ENCODE measurements around the gene ARHGEF7.

Gene ARHGEF7

DNA sequence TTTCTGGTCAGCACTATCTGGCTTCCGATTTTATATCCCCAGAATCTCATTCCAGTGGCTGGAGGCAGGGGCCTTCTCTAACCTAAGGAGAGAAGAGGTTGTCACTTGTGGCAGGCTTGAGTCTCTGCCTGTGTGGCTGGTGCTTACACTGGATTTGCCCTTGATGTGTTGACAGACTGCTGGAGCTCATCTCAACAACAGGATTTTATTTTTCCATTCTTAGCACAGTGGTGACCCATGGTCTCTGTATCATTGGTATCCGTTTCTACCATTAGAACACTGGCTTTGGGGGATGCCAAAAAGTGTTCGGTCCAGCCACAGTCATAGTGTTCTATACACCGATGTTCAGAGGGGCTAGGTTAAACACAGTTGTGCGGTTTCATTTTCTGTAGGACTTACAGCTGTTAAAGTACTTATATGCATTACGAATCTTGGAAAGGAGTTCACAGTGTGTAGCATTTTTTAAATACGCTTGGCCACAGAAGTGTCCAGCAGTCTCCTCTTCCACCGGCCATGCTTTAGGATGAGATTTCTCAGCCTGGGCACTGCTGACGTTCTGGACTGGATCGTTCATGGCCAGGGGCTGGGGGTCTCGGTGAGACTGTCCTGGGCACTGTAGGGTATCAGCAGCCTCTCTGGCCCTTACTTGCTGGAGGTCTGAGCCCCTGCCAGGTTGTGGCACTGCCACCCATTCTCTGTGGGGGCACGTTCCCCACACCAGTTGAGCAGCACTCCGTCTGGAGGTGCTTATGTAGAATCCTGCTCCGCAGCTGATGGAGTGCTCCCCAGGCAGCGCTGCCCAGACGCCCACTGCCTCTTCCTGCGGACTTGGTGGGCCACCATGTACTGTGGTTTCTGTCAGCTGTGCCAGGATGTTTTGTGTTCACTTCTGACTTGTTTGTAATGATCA is 163.9 kb downstream of the ARHGEF7 start:
- DNase-seq (ENCODE audit: low spot score) = no peak

GRCh38 chr13:111280226-111280625 is 165.1 kb downstream of the ARHGEF7 start:
- no peak for DNase-seq (ENCODE audit: low spot score)

DNA sequence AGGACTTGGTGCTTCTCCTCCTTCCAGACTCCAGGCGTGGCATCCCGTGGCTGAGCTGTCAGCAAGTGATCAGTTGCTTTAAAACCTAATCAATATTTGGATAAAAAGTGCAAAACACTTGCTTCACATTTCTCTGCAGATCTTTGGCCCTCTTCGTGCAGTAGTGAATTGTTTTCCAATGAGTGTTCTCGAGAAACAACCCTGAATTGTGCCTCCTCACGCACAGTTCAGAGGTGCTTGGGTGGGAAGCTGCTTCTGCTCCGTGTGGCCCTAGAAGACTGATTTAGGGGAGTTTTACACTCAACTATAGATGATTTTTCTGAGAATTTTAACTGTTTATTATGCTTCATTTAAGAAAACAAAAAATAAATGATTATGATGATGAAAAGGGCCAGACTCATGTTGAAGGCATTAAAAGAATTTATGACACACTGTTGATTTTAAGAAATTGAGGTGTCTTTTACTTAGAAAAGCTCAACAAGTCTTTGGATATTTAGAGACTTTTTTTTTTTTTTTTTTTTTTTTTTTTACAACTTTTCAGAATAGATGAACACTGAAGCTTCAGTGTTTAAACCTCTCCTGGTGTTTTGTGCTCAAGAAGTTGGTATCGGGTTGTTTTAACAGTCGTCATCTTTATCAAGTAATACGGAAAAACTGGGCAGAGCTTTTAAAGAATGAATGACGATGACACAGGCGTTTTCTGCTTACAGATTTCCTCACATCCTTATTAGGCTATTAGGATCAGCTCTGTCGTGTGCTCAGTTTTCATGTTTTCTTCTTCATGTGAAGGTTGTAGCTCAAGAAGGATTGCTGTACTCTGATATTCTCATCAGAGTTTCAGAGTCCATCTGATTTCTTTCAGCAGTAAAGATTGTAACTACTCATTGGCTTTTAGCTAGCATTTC is 165.8 kb downstream of the ARHGEF7 start:
- no peak for DNase-seq (ENCODE audit: low spot score)

DNA sequence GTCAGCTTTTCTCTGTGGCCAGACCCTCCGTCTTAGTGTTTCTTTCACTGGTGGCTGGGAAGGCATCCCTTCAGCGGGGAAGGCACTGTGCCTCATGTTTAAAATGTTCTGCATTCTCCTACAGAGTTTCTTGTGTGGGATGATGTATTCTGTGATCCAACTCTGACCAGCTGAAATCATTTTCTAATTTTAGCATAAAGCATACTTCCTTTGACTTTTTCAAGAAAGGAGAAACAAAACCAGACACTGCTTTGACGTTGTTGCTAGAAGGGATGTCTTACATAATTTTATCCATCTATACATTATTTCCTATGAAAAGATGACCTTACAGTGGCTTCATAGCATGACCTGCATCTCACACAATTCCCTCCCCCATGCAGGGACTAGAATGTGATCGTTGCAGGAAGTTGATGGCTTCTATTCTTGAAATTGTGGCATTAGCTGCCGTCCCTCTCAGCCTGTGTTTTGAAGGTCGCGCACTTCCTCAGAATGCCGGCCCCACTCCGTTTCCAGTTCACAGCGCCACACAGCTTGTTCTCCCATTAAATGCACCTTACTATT is 166.7 kb downstream of the ARHGEF7 start:
- no peak for DNase-seq (ENCODE audit: low spot score)

DNA sequence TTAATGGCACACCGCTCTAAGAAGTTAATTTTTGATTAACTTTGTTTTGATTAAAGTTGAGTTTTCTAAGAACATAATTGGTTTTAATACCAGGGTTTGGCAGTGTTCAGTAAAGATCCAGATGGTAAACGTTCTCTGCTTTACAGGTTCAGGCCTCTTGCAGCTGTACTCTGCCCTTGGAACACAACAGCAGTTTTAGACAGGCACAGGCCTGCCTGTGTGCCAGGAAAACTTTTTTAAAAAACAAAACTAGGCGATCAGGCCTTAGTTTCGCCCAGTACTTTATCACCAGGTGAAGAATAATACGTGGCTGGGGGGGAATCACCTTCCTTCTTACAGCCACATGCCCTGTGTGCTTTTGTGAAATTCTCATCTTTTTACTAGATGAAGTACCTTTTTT is 167.3 kb downstream of the ARHGEF7 start:
- DNase-seq (ENCODE audit: low spot score) = no peak

DNA sequence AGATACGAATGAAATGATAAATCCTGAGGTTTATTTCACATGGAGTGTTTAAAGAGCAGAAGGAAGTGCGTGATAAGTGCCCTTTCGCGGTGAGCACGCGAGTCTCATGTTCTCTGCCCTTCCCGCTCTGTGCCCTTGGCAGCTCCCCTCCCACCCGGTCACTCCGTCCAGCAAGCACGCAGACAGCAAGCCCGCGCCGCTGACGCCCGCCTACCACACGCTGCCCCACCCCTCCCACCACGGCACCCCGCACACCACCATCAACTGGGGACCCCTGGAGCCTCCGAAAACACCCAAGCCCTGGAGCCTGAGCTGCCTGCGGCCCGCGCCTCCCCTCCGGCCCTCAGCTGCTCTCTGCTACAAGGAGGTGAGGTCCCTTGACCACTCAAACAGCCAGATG is 167.9 kb downstream of the ARHGEF7 start:
- no peak for DNase-seq (ENCODE audit: low spot score)

DNA sequence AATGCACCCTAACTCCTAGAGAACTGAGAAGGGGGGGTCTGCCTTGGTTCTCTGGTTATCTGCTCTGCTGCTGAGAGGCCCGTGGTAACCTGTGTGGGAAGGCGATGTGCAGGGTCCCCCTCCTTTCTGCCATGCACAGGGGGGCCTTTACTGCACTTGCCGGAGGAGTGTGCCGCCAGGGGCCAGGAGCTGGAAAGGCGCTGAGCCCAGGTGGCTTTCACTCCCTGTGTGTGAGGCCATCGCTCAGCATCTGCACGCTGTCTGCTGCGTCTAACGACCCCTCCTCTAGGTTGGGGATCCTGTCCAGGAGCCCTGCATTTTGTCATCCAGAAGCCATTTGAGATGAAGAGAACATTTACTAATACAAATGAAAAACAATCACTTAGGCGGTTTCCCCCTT is 168.3 kb downstream of the ARHGEF7 start:
- DNase-seq (ENCODE audit: low spot score) = no peak

GRCh38 chr13:111283991-111284390 is 168.9 kb downstream of the ARHGEF7 start:
- no peak for DNase-seq (ENCODE audit: low spot score)

DNA sequence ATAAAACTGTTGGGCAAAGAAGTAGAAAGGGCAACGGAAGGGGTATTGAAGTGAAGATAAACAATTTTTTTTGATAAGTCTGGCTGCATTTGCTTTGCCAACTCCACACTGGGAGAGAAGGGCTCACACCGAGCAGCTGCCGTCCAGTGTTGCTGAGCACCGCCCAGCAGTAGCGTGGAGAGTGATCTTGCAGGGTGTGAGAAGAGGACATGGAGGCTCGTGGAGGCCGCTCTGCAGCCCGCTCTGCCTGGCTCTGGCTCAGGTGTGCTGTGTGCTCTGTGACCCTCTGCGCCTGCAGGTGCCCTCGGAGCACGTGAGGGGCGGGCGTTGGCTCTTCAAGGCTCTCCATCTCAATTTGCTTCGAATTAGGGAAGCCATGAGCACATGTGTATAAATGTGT is 169.5 kb downstream of the ARHGEF7 start:
- no peak for DNase-seq (ENCODE audit: low spot score)

GRCh38 chr13:111286162-111286561 is 171.1 kb downstream of the ARHGEF7 start:
- no peak for DNase-seq (ENCODE audit: low spot score)

- no peak for DNase-seq (ENCODE audit: low spot score)
These were observed 171.6 kb downstream of the ARHGEF7 start for GRCh38 chr13:111286749-111287148.

DNA sequence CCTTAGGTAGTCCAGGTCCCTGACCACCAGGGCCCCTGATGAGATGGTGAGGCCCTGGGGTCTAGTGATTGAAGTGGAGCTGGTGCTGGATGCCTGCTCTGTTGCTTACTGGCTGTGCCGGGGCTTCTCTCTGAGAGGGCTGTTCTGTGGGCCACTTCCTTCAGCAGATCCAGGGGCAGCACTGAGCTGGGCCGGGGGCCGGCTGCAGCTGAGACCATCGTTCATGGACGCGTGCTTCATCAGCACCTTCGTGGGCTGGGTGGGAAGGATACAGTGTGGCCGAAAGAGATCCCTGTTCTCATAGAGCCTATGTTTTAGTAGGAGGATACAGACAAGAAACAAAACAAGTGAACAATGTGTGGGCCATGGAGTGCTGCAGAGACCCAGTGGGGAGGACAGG is 172.1 kb downstream of the ARHGEF7 start:
- DNase-seq (ENCODE audit: low spot score) = no peak

GRCh38 chr13:111288276-111288675 is 173.2 kb downstream of the ARHGEF7 start:
- DNase-seq (ENCODE audit: low spot score) = no peak

DNA sequence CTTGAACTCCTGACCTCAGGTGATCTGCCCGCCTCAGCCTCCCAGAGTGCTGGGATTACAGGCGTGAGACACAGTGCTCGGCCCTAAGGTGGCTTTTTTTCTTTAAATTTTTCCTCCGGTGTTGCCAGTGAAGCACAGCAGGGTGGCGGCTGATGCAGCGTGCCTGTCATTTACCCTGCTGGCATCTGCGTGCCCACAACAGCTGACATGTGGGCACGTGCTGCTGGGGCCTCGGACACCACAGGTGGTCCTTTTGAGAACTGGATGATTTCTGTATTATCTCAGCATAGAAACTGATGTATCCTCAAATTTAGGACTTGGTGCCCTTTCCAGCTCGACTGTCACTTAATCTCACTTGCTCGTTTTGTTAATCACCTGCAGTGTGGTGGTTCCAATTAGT is 174.1 kb downstream of the ARHGEF7 start:
- DNase-seq (ENCODE audit: low spot score) = no peak

GRCh38 chr13:111291908-111292307 is 176.8 kb downstream of the ARHGEF7 start:
- no peak for DNase-seq (ENCODE audit: low spot score)

GRCh38 chr13:111292710-111293485 is 177.8 kb downstream of the ARHGEF7 start:
- no peak for DNase-seq (ENCODE audit: low spot score)

GRCh38 chr13:111295886-111296285 is 180.8 kb downstream of the ARHGEF7 start:
- DNase-seq (ENCODE audit: low spot score) = no peak

DNA sequence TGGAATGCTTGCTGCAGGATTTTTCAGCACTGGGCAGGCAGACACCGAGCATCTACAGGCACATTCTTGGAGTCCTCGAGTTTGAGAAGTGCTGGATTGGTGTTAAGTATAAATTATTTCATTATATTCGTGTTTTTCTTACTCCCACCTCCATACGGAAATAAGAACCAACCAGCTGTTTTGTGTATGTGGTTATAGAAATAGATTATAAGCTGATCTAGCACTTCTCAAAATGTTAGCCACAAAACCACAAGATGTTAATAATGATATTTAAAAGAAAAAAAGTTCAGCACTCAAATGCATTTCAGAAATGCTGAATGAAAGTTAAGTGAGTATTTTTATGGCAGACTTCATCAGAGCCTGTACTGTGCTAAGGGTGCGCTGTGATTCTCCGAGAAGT is 181.3 kb downstream of the ARHGEF7 start:
- DNase-seq (ENCODE audit: low spot score) = no peak

- DNase-seq (ENCODE audit: low spot score) = no peak
These were observed 183.3 kb downstream of the ARHGEF7 start for GRCh38 chr13:111298214-111298975.

DNA sequence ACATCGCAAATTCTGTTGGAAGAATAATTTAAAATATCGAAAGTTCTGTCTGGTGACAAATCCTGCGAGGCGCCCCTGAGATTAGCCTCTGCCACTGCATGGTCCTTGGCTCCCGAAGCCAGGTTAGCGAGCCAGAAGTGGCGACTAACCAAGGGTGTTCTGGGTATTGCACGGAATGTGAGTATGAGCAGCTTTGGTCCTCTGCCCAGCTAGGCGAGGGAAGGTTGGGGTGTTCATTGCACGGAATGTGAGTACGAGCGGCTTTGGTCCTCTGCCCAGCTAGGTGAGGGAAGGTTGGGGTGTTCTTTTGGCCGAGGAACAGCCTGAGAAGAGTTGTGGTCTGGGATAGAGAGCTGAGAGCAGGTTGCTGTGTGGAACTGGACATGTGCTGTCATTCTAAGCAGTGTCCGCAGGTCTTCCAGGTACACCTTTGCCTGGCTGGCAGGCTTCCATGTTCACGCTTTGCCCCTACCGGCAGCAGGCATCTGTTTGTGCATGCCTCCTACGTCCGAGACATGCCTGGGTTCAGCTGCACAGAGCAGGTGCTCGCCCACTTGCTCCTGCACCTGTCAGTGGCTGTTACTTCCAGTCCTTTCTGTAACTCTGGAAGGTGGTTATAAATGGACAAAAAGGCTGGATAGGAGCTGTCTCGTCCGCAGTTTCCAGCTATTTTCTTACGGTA is 187.1 kb downstream of the ARHGEF7 start:
- no peak for DNase-seq (ENCODE audit: low spot score)

DNA sequence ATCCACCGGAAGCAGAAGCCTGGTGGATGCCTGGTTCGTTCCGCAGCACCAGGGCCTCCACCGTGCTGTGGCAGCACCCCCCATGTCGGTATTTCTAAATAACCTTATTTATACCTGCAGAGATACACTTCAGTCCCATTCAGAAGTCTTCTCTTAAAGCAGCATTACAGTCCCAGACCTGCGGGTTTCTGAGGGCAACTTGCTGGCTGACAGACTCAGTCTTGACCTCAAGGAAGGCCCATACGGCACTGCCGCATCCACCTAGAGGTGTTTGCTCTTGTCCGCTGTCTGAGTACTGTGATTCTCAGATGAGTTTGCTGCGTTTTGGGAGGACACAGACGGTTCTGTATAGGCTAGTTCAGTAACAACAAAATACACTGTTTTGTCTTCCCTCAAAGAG is 188.4 kb downstream of the ARHGEF7 start:
- no peak for DNase-seq (ENCODE audit: low spot score)

Data from hematopoietic multipotent progenitor cell treated with erythropoietin and hydrocortisone succinate and interleukin-3 and kit ligand, for 17 days (in vitro differentiated cells).